Measurements from ENCODE around the gene SUMO3. TPM values are rescaled to one million over a fixed set of nuclear protein-coding genes. Genes with fewer than 3 reads are reported as not detected.
"Not testable (repeated sequence)": the region's sequence is repeated elsewhere in the genome, so short reads cannot be mapped to it uniquely, and the experiment has no call there.

Gene SUMO3
- total RNA-seq, 1 experiment from 2014 or later: 81.7 TPM

- no peak for TF ChIP-seq ZNF121 (CRISPR knock-in tag; IDR thresholded peaks at IDR 0.05)
- TF ChIP-seq HMGA2 (CRISPR knock-in tag; IDR thresholded peaks at IDR 0.05): no peak
- TF ChIP-seq GTF2I (CRISPR knock-in tag; conservative IDR thresholded peaks at IDR 0.05): no peak
Measured at GRCh38 chr21:44834231-44834950, 16.5 kb upstream of the SUMO3 start (continued).

DNA sequence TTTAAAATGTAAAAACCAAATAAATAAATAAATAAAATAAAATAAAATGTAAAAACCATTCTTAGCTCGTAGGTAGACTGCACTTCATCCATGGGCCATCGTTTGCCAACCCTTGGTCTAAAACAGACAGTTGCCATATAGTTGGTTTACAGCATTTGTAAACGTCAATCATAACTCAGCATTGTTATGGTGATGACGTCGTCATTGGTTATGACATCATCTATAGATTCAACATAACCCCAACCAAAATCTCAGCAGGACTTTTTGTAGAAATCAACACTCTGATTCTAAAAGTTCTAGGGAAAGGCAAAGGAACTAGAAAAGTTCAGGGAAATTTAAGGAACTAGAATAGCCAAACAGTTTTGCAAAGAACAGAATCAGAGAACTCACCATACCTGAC is 15.8 kb upstream of the SUMO3 start:
- CTCF ChIA-PET: no interaction called here
- ATAC-seq (no peak), DNase-seq (ENCODE audit: low spot score) (no peak)
- no peaks in the 10 kb centered on the region for H3K4me1 Mint-ChIP-seq
- POLR2A ChIA-PET: no interaction called here
- H3K27me3 Mint-ChIP-seq (ENCODE audit: low read depth): peaks cover 6% of the 10 kb centered on the region; the same call in 1 of the 2 replicates
- peaks cover 17% of the 10 kb centered on the region for H3K9me3 Mint-ChIP-seq
- H3K36me3 Mint-ChIP-seq: peaks cover 2% of the 10 kb centered on the region
- no peak overlapping the region for H3K4me3 Mint-ChIP-seq
- TF ChIP-seq HMGXB4 (CRISPR knock-in tag; IDR thresholded peaks at IDR 0.05): no peak
- no peak for TF ChIP-seq CTCF (IDR thresholded peaks at IDR 0.05)
- no peak overlapping the region for H3K27ac Mint-ChIP-seq

GRCh38 chr21:44832516-44833255 is 14.8 kb upstream of the SUMO3 start:
- H3K4me1 Mint-ChIP-seq; ATAC-seq; H3K27ac Mint-ChIP-seq; POLR2A ChIA-PET; H3K4me3 Mint-ChIP-seq; DNase-seq (ENCODE audit: low spot score); CTCF ChIA-PET: not testable (repeated sequence)
- peaks cover 27% of the 10 kb centered on the region for H3K9me3 Mint-ChIP-seq
- H3K36me3 Mint-ChIP-seq: peaks cover 12% of the 10 kb centered on the region
- H3K27me3 Mint-ChIP-seq (ENCODE audit: low read depth): peaks cover 16% of the 10 kb centered on the region

DNA sequence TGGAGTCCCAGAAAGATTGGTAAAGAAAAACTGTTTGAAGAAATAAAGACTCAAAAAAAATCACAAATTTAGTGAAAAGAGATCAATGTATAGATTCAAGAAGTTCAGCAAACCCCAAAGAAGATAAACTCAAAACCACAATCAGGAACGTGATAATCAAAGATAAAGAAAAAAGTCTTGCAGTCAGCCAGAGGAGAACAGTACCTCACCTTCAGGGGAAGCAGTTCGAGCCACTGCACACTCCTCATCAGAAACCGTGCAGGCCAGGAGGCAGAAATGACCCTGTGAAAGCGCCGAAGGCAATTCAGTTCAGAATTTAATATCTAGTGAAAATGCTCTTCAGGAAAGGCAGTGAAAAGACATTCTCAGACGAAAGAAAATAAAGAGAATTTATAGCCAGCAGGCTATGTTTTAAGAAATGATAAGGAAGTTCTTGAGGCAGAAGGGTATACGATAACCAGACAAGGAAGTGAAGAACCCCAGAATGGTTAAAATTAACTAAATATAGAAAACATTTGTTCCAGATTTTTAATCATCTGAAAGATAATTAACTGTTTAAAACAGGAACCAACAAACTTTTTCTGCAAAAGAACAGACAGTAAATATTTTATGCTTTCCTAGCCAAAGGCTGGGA is 13.5 kb upstream of the SUMO3 start:
- TF ChIP-seq JUN (CRISPR knock-in tag; IDR thresholded peaks at IDR 0.05): no peak
- no peak for TF ChIP-seq ZNF396 (CRISPR knock-in tag; IDR thresholded peaks at IDR 0.05; ENCODE audit: borderline replicate concordance)
- TF ChIP-seq SMAD4 (CRISPR knock-in tag; IDR thresholded peaks at IDR 0.05): no peak
- no peak for TF ChIP-seq ELF4 (CRISPR knock-in tag; IDR thresholded peaks at IDR 0.05; ENCODE audit: low read depth)
- TF ChIP-seq SP1 (CRISPR knock-in tag; conservative IDR thresholded peaks at IDR 0.05): no peak
- TF ChIP-seq, protein P1, sequence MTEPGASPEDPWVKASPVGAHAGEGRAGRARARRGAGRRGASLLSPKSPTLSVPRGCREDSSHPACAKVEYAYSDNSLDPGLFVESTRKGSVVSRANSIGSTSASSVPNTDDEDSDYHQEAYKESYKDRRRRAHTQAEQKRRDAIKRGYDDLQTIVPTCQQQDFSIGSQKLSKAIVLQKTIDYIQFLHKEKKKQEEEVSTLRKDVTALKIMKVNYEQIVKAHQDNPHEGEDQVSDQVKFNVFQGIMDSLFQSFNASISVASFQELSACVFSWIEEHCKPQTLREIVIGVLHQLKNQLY (CRISPR knock-in tag; IDR thresholded peaks at IDR 0.05): no peak
- no peak for TF ChIP-seq NR2C2 (CRISPR knock-in tag; IDR thresholded peaks at IDR 0.05)
- TF ChIP-seq SOX15 (CRISPR knock-in tag; IDR thresholded peaks at IDR 0.05): no peak
- no peak for TF ChIP-seq ZNF263 (CRISPR knock-in tag; IDR thresholded peaks at IDR 0.05; ENCODE audit: low read depth)
- no peak for TF ChIP-seq CBFB (CRISPR knock-in tag; IDR thresholded peaks at IDR 0.05; ENCODE audit: low read depth)
- no peak for TF ChIP-seq TCF7 (CRISPR knock-in tag; IDR thresholded peaks at IDR 0.05; ENCODE audit: low read depth)
- TF ChIP-seq IRF2 (CRISPR knock-in tag; IDR thresholded peaks at IDR 0.05; ENCODE audit: borderline replicate concordance, low read depth): no peak
- TF ChIP-seq IRF1 (CRISPR knock-in tag; IDR thresholded peaks at IDR 0.05): no peak

More for the DNA sequence above, 13.5 kb upstream of the SUMO3 start:
- H3K9me3 Mint-ChIP-seq: peaks cover 35% of the 10 kb centered on the region
- ChIA-PET CTCF (no interaction called here), POLR2A (no interaction called here)
- H3K27me3 Mint-ChIP-seq (ENCODE audit: low read depth): peaks cover 24% of the 10 kb centered on the region
- H3K4me1 Mint-ChIP-seq: no peaks in the 10 kb centered on the region
- peaks cover 19% of the 10 kb centered on the region for H3K36me3 Mint-ChIP-seq
- ATAC-seq: no peak
- DNase-seq (ENCODE audit: low spot score): no peak
- H3K27ac Mint-ChIP-seq: no peak overlapping the region
- H3K4me3 Mint-ChIP-seq: no peak overlapping the region
